Osteoblast (primary cell): ENCODE results near the gene LILRA5. TPM values are rescaled to one million over a fixed set of nuclear protein-coding genes. Genes with fewer than 3 reads are reported as not detected.
"Not testable (repeated sequence)": the region's sequence is repeated elsewhere in the genome, so short reads cannot be mapped to it uniquely, and the experiment has no call there.

Experiments
- DNase-seq: peaks from one replicate; pipeline ENCODE4 v3.0.0; 2011; ENCODE audit warnings: low spot score, mixed read lengths; ENCODE audit not compliant: insufficient read length; ENCODE audit errors: missing footprints
- H2AFZ ChIP-seq: 2 replicates; pipeline ENCODE4 v1.6.0; 2011; ENCODE audit warnings: mild to moderate bottlenecking, low read length
- H3K27ac ChIP-seq: 2 replicates; pipeline ENCODE4 v1.5.1; 2011; ENCODE audit warnings: mild to moderate bottlenecking, low read depth, low read length, moderate library complexity
- H3K27me3 ChIP-seq: 2 replicates; pipeline ENCODE4 v1.6.0; 2012; ENCODE audit warnings: mild to moderate bottlenecking, control low read depth, inconsistent platforms, low read length, moderate library complexity; ENCODE audit not compliant: insufficient read depth
- H3K36me3 ChIP-seq: 2 replicates; pipeline ENCODE4 v1.5.1; 2011; ENCODE audit warnings: mild to moderate bottlenecking, low read length, control low read depth, moderate library complexity; ENCODE audit not compliant: insufficient read depth
- H3K4me1 ChIP-seq: 2 replicates; pipeline ENCODE4 v1.5.1; 2011; ENCODE audit warnings: mild to moderate bottlenecking, low read length, control low read depth, moderate library complexity; ENCODE audit not compliant: insufficient read depth
- H3K4me2 ChIP-seq: 2 replicates; pipeline ENCODE4 v1.6.0; 2011; ENCODE audit warnings: mild to moderate bottlenecking, low read length; ENCODE audit not compliant: insufficient read depth
- H3K4me3 ChIP-seq: fragments of 200-600 bp; sonication (generic); 3 replicates; pipeline ENCODE4 v1.5.1; 2012; ENCODE audit warnings: mild to moderate bottlenecking, low read length, inconsistent platforms; ENCODE audit not compliant: insufficient read depth
- H3K79me2 ChIP-seq: 2 replicates; pipeline ENCODE4 v1.6.0; 2012; ENCODE audit warnings: mild to moderate bottlenecking, low read length, control low read depth, inconsistent platforms; ENCODE audit not compliant: insufficient read depth
- H3K9me3 ChIP-seq: 2 replicates; pipeline ENCODE4 v1.5.1; 2011; ENCODE audit warnings: low read depth, low read length, control low read depth
- H4K20me1 ChIP-seq: 2 replicates; pipeline ENCODE4 v1.6.0; 2012; ENCODE audit warnings: mild to moderate bottlenecking, low read length, control low read depth; ENCODE audit not compliant: insufficient read depth
- CTCF ChIP-seq: IDR thresholded peaks from 2 replicates; pipeline ENCODE4 v1.5.1; 2011; ENCODE audit warnings: mild to moderate bottlenecking, low read depth, low read length, moderate library complexity; ENCODE audit errors: extremely low read depth
- total RNA-seq: library from RNA; depleted of rRNA; stranded (reverse); fragments of >200 nt; gene quantifications from 2 replicates; pipeline ENCODE4 v1.2.3, GENCODE V29; 2012

The LILRA5 gene
- total RNA-seq, 1 donor: 0.36 TPM

GRCh38 chr19:54325631-54326030, 12.7 kb upstream of the LILRA5 start:
- Histone ChIP-seq H3K4me3 (no peak overlapping the region), H2AFZ (no peak overlapping the region), H3K4me2 (no peak overlapping the region), H3K4me1 (no peaks in the 10 kb centered on the region), H3K27ac (no peak overlapping the region), H3K27me3 (peaks cover 2% of the 10 kb centered on the region), H3K9me3 (no peaks in the 10 kb centered on the region), H3K79me2 (no peaks in the 10 kb centered on the region), H3K36me3 (no peaks in the 10 kb centered on the region), H4K20me1 (no peaks in the 10 kb centered on the region)
- no peak for TF ChIP-seq CTCF
- peak; percentile 45 for DNase-seq

- peak; percentile 74 for DNase-seq
- no peaks in the 10 kb centered on the region for H3K79me2 ChIP-seq
- TF ChIP-seq CTCF: peak; percentile 89
- no peak overlapping the region for H3K4me2 ChIP-seq
- no peaks in the 10 kb centered on the region for H3K4me1 ChIP-seq
- H3K4me3 ChIP-seq: no peak overlapping the region
- no peaks in the 10 kb centered on the region for H4K20me1 ChIP-seq
- H2AFZ ChIP-seq: no peak overlapping the region
- H3K36me3 ChIP-seq: no peaks in the 10 kb centered on the region
- H3K27me3 ChIP-seq: peaks cover 2% of the 10 kb centered on the region
- no peaks in the 10 kb centered on the region for H3K9me3 ChIP-seq
- H3K27ac ChIP-seq: no peak overlapping the region
These were observed 12.2 kb upstream of the LILRA5 start for GRCh38 chr19:54325194-54325621.

GRCh38 chr19:54324071-54324470, 11.1 kb upstream of the LILRA5 start:
- H2AFZ ChIP-seq: no peak overlapping the region
- DNase-seq: no peak
- H3K27me3 ChIP-seq: peaks cover 2% of the 10 kb centered on the region
- no peak for TF ChIP-seq CTCF
- no peaks in the 10 kb centered on the region for H3K36me3 ChIP-seq
- H4K20me1 ChIP-seq: no peaks in the 10 kb centered on the region
- no peak overlapping the region for H3K4me3 ChIP-seq
- no peak overlapping the region for H3K4me2 ChIP-seq
- no peaks in the 10 kb centered on the region for H3K79me2 ChIP-seq
- H3K27ac ChIP-seq: no peak overlapping the region
- no peaks in the 10 kb centered on the region for H3K9me3 ChIP-seq
- H3K4me1 ChIP-seq: no peaks in the 10 kb centered on the region

GRCh38 chr19:54322934-54323333, 10.0 kb upstream of the LILRA5 start:
- not testable (repeated sequence) for H3K27ac ChIP-seq

GRCh38 chr19:54322295-54322694, 9.3 kb upstream of the LILRA5 start:
- H3K36me3 ChIP-seq, H3K4me1 ChIP-seq, H3K9me3 ChIP-seq, H3K79me2 ChIP-seq, H3K27ac ChIP-seq, H4K20me1 ChIP-seq, H3K4me2 ChIP-seq, H2AFZ ChIP-seq, H3K27me3 ChIP-seq, DNase-seq, H3K4me3 ChIP-seq: not testable (repeated sequence)

More at GRCh38 chr19:54322934-54323333, 10.0 kb upstream of the LILRA5 start:
- H3K9me3 ChIP-seq, H4K20me1 ChIP-seq, H3K4me1 ChIP-seq, H3K36me3 ChIP-seq, H3K4me2 ChIP-seq, H3K79me2 ChIP-seq, H3K27me3 ChIP-seq, DNase-seq, H2AFZ ChIP-seq, H3K4me3 ChIP-seq: not testable (repeated sequence)
